ENCODE data around the gene PRRT1B.
"Not testable (repeated sequence)": the region's sequence is repeated elsewhere in the genome, so short reads cannot be mapped to it uniquely, and the experiment has no call there.

PRRT1B gene

DNA sequence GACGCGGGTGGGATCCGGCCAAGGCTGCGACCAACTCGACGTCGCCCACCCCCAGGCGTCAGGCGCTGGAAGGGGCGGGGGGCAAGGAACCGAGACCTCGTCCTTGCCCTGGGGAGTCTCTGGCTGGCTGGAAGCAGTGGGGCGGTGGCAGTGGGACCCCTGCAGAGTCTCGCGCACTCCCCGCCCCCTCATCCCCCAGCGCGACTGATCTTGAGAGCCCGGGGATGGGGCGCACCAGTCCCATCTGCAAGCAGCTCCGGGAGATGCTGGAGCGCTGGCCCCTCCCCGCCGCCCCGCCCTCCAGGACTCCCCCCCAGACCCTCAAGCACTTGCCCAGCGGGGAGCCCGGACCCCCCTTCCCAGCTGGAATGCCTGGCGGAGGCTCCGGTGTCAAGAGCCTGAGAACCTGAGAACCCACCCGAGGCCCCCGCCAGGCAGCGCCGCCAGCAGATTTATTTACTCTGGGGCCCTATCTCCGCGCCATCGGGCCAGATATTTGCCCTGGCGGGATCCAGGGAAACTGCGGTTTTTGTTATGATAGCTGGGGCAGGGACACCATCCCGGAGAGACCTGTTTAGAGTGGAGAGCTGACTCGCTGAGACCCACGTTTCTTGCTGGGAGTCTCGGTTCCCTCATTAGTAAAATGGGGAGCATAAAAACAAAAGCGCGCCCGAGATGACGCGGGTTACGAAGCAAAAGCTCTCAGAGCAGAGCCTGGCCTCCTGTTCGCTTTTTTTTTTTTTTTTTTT, 1.2 kb downstream of the PRRT1B start:
- peak in 3 of 10 donors; percentile 54 to 70 (median 65) for DNase-seq
- intact Hi-C loops (cut with DNase I), result no loop called here

- peak in 2 of 10 donors; percentile 52 to 67 for DNase-seq
- intact Hi-C loops (cut with DNase I), result not testable (repeated sequence)
Measured at GRCh38 chr9:131549186-131549585, 3.9 kb downstream of the PRRT1B start.

- intact Hi-C loops (cut with DNase I); DNase-seq: not testable (repeated sequence)
Measured at GRCh38 chr9:131550465-131550864, 5.1 kb downstream of the PRRT1B start.

- intact Hi-C loops (cut with DNase I), result no loop called here
- peak in 2 of 10 donors; percentile 3 to 43 for DNase-seq
Measured at GRCh38 chr9:131552030-131552429, 6.7 kb downstream of the PRRT1B start.

DNA sequence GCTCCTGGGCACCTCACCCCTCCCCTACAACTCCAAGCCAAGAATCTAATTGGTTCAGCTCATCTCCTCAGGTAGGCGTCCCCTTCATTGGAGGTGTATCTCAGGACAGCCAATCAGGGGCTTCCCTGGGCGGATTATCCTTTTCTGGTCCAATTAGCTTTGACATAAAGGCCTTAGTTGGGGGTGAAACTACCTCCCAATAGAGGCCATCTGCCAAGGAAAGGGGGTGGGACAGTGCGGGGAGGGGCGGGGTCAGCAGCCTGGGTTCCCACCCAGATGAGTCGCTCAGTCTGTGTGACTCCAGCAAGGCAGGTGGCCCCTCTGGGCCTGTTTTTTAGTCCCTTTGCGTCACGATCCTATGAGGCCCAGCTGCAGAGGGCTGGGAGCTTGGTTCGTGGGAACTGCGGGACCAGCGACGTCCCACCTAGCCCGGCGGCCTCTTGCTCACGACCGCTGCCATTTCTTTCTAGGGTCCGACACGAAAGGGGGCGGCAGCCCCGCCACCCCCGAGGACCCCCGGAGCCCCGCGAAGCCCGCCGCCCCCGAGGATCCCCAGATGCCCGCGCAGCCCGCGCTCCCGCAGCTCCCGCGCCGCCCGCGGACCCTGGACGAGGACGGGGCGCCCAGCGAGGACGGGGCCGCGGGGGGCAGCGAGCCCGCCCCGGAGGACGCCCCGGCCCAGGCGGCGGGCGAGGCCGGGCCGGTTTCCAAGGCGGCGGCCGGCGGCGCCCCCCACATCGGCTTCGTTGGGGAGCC, 8.9 kb downstream of the PRRT1B start:
- intact Hi-C loops (cut with DNase I), result no loop called here
- peak in 2 of 10 donors; percentile 7 to 24 for DNase-seq

DNA sequence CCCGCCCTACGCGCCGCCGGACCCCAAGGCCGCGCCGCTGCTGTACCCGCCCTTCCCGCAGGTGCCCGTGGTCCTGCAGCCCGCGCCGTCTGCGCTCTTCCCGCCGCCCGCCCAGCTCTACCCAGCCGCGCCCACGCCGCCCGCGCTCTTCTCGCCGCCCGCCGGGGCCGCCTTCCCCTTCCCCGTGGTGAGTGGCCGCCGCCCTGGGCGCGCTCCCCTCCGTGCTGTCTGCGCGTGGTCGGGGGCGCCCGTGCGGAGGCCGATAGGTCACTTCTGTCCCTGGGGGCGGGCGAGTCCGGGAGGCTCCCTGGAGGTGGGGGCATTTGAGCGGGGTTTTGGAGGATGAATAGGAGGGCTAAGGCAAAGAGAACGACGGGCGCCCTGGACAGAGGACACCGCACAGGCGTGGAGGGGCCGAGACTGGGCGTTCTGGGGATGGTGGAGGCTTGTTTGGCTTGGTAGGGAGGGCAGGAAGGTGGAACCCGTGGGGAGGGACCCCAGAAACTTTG, 9.6 kb downstream of the PRRT1B start:
- intact Hi-C loops (cut with DNase I), result no loop called here
- DNase-seq, result peak in 3 of 10 donors; percentile 20 to 59 (median 47)

DNA sequence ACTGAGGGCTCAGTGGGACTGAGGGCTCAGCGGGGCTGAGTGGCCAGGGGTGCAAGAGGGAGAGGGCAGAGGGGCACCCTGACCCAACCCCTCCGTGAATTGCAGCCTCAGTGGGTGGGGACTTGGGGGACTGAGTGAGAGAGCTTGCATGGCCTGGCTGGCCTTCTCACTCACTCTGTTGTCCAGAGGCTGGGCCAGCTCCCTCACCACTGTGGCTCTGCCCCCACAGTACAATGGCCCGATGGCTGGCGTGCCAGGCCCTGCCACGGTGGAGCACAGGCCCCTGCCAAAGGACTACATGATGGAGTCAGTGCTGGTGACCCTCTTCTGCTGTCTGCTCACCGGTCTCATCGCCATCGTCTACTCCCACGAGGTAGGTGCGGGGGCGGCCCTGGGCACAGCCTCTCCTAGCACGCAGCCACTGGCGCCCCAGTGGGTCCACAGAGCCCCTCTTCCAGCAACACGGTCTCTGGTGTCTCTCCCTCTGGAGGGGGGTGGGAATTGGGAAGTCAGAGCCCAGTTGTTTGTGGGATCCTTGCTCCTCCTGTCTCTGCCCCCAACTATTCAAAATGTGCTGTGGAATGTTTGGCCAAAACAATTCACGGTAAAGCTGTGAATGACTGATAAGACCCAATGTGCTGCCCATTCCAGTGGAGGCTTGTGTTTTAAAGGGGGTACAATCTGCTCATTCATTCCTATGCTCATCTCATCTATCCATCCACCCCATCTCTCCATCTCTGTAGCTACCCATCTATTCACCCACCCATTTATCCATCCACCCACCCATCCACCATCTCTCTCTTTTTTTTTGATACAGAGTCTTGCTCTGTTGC, 10.7 kb downstream of the PRRT1B start:
- peak in 2 of 10 donors; percentile 59 to 68 for DNase-seq
- intact Hi-C loops (cut with DNase I), result no loop called here

- DNase-seq, result peak in 1 of 10 donors; percentile 46
- intact Hi-C loops (cut with DNase I), result no loop called here
Measured at GRCh38 chr9:131557855-131558548, 12.7 kb downstream of the PRRT1B start.

GRCh38 chr9:131559421-131560000, 14.2 kb downstream of the PRRT1B start:
- peak in 1 of 10 donors; percentile 26 for DNase-seq
- intact Hi-C loops (cut with DNase I), result no loop called here

DNA sequence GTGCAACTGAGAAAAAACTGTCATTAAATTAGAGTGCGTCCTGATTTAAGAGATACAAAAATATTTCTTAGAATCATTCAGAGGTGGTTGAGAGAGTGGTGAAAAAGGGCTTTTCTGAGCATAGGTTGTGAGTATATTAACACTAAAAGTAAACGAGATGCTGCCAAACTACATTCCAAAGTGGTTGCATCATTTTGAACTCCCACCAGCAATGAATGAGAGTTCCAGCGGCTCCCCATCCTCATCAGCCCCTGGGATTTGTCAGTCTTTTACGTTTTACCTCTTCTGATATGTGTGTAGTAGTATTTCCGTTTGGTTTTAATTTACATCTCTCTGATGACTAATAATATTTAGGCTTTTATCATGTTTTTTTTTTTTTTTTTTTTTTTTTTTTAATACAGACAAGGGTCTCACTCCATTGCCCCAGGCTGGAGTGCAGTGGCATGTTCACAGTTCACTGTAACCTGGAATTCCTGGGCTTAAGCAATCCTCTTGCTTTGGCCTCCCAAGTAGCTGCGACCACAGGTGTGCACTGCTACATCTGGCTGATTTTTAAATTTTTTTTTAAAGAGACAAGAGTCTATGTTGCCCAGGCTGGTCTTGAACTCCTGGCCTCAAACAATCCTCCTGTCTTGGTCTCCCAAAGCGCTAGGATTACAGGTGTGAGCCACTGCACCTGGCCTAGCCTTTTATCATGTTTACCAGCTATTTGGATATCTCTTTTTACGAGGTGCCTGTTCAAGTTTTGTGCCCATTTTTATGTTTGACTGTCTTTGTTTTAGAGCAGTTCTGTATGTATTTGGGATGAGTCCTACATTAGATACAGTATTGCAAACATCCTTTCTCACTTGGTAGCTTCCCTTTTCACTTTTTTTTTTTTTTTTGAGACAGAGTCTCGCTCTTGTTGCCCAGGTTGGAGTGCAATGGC, 17.0 kb downstream of the PRRT1B start:
- DNase-seq, result peak in 1 of 10 donors; percentile 5
- intact Hi-C loops (cut with DNase I), result no loop called here

GRCh38 chr9:131565369-131565768, 20.0 kb downstream of the PRRT1B start:
- intact Hi-C loops (cut with DNase I), result no loop called here
- DNase-seq, result peak in 1 of 10 donors; percentile 44

DNA sequence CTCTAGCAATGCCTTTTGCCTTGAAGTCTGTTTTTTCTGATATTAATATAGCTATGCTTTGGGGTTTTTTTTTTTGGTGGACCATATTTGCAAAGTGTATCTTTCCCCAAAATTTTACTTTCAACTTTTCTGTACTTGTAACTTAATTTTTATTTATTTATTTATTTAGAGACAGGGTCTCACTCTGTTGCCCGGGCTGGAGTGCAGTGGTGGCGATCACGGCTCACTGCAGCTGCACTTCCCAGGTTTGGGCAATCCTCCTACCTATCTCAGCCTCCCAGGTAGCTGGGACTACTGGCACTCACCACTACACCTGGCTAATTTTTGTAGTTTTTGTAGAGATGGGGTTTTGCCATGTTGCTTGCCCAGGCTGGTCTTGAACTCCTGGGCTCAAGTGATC, 20.8 kb downstream of the PRRT1B start:
- intact Hi-C loops (cut with DNase I), result no loop called here
- DNase-seq, result peak in 2 of 10 donors; percentile 60 to 73

GRCh38 chr9:131567910-131568309, 22.6 kb downstream of the PRRT1B start:
- intact Hi-C loops (cut with DNase I), result no loop called here
- DNase-seq, result peak in 1 of 10 donors; percentile 78

- DNase-seq, result peak in 2 of 10 donors; percentile 32 to 72
- intact Hi-C loops (cut with DNase I), result no loop called here
Measured at GRCh38 chr9:131574730-131575640, 29.7 kb downstream of the PRRT1B start.

GRCh38 chr9:131575946-131576853, 30.9 kb downstream of the PRRT1B start:
- DNase-seq, result peak in 2 of 10 donors; percentile 16 to 73
- intact Hi-C loops (cut with DNase I), result no loop called here

All from posterior cingulate gyrus (tissue), 11 donors.